HEK293T (cell line): ENCODE data around the gene ACTR1B.
"Not testable (repeated sequence)": the region's sequence is repeated elsewhere in the genome, so short reads cannot be mapped to it uniquely, and the experiment has no call there.

Experiments used
- FOXA1 ChIP-seq: fragments of 450-650 bp; IDR thresholded peaks from 2 replicates; pipeline ENCODE4 v1.6.1; 2016; ENCODE audit warnings: mild to moderate bottlenecking
- FOXM1 ChIP-seq: fragments of 450-650 bp; IDR thresholded peaks from 2 replicates; pipeline ENCODE4 v1.6.1; 2017; ENCODE audit warnings: mild to moderate bottlenecking, borderline replicate concordance
- NFRKB ChIP-seq: fragments of 450-650 bp; IDR thresholded peaks from 2 replicates; pipeline ENCODE4 v1.6.1; 2016; ENCODE audit warnings: mild to moderate bottlenecking, moderate library complexity
- SP1 ChIP-seq: fragments of 450-650 bp; IDR thresholded peaks from 2 replicates; pipeline ENCODE4 v1.6.1; 2017
- TARDBP ChIP-seq: fragments of 450-650 bp; IDR thresholded peaks from 2 replicates; pipeline ENCODE4 v1.6.1; 2016
- ZNF384 ChIP-seq: fragments of 450-650 bp; IDR thresholded peaks from 2 replicates; pipeline ENCODE4 v1.6.1; 2016

DNA sequence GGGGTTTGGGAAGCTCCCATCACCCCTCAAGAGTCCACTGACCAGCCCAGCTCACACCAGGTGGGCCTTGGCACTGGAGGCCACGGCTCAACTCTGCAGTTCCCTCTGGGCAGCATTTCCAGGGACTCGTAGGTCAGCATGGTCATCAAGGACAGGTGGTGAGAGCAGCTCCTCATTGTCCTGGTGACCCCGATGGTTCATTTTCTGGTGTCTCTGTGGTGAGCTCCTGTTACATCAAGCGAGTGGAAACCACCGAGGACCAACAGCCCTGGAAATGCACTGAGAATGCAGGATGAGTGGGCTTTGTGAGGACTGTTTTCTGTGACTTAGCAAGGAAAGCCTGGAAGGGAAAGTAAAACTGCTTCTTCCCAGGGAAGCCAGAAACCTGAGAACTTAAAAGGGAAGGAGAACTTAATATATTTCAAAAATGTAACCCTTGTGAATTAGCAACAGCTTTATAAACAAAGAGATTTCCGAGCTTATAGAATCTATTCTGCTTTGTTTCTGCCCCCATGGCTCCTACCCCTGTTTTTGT lies 8.8 kb upstream of the ACTR1B start:
- not testable (repeated sequence) for TF ChIP-seq TARDBP, SP1, FOXM1, FOXA1, NFRKB, ZNF384
